Measurements from ENCODE around the gene BCL7C. TPM values are rescaled to one million over a fixed set of nuclear protein-coding genes. Genes with fewer than 3 reads are reported as not detected.
A peak's percentile ranks its signal among the peaks of the same experiment; 100 is the strongest.

The BCL7C gene
- total and polyA plus RNA-seq, 2 of the 13 experiments (the other 11 are each of a cell fraction or from before 2014, with no cell fraction given): 17.7 to 33.8 TPM

DNA sequence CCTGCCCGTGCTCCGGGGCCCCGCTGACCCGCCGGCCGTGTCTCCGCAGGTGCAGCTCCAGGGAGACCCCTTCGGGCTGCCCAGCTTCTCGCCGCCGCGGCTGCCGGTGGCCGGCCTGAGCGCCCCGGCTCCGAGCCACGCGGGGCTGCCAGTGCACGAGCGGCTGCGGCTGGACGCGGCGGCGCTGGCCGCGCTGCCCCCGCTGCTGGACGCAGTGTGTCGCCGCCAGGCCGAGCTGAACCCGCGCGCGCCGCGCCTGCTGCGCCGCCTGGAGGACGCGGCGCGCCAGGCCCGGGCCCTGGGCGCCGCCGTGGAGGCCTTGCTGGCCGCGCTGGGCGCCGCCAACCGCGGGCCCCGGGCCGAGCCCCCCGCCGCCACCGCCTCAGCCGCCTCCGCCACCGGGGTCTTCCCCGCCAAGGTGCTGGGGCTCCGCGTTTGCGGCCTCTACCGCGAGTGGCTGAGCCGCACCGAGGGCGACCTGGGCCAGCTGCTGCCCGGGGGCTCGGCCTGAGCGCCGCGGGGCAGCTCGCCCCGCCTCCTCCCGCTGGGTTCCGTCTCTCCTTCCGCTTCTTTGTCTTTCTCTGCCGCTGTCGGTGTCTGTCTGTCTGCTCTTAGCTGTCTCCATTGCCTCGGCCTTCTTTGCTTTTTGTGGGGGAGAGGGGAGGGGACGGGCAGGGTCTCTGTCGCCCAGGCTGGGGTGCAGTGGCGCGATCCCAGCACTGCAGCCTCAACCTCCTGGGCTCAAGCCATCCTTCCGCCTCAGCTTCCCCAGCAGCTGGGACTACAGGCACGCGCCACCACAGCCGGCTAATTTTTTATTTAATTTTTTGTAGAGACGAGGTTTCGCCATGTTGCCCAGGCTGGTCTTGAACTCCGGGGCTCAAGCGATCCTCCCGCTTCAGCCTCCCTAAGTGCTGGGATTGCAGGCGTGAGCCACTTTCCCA is 8.4 kb upstream of the BCL7C start:
- in situ Hi-C loops (cut with HindIII; ENCODE audit: extremely low pct_ligation_motif_present, low pct_unique_long_range_greater_than_20kb) (no loop called here), intact Hi-C loops (cut with micrococcal nuclease; ENCODE audit: unreplicated experiment) (loop anchor here (2.0 kb wide), 1 partner anchor 58 kb away; no protein-coding TSS in a partner anchor)
- CTCF ChIA-PET (ENCODE audit: low intra/inter-chr PET ratio, low total read pairs): interaction anchor here (0.6 to 2.1 kb wide), 3 partner anchors 20 to 95 kb away, joined by 3 to 25 read pairs (median 3); no protein-coding TSS in a partner anchor
- Histone ChIP-seq H3K79me2 (ENCODE audit: insufficient read depth, low read length) (no peaks in the 10 kb centered on the region), H3K36me3 (replicated peaks in 1 of 2; ENCODE audit: control insufficient read depth in 1 of 2, insufficient read depth in 2 of 2, low read length in 2 of 2) (no peaks in the 10 kb centered on the region), H4K20me1 (ENCODE audit: insufficient read depth, low read length) (no peaks in the 10 kb centered on the region), H3K27ac (ENCODE audit: extremely low read length, insufficient read depth, low read length) (peak overlapping the region; percentile 65), H2AFZ (ENCODE audit: low read length) (no peak overlapping the region), H3K9me3 (ENCODE audit: low read length) (no peaks in the 10 kb centered on the region), H3K27me3 (ENCODE audit: control insufficient read depth in 1 of 2, insufficient read depth in 2 of 2, low read length in 2 of 2) (no peaks in the 10 kb centered on the region), H3K4me2 (ENCODE audit: low read depth, low read length) (peak overlapping the region; percentile 81), H3K4me1 (ENCODE audit: insufficient read depth, low read length) (peaks cover 75% of the 10 kb centered on the region), H3K4me3 (replicated peaks in 1 of 3; ENCODE audit: insufficient read depth in 1 of 3, low read depth in 2 of 3, low read length in 3 of 3) (peak overlapping the region; percentile 58 to 77 (median 60)), H3K9ac (ENCODE audit: insufficient read depth, low read depth, low read length) (peak overlapping the region; percentile 77)
- POLR2A ChIA-PET: interaction anchor here (0.6 to 3.6 kb wide), 21 partner anchors 9 to 277 kb away, joined by 3 to 29 read pairs (median 4); partner anchors contain the start of genes BCL7C, FBXL19, FUS and KAT8
- peak; percentile 87 for ATAC-seq
- 71% methylated on average over 24 of the region's 99 CpGs for WGBS (ENCODE audit: low lambda C conversion rate)
- TSS peak; percentile 79 for BruUV-seq (replicated peaks)
- peak; percentile 33 for DNase-seq (ENCODE audit: low spot score)
- FAIRE-seq: no peak
- TF ChIP-seq MEIS1 (CRISPR knock-in tag; IDR thresholded peaks at IDR 0.05; ENCODE audit: borderline replicate concordance) (no peak), TBL1XR1 (IDR thresholded peaks at IDR 0.05; ENCODE audit: borderline replicate concordance, low read length, partially characterized antibody) (no peak), ZNF317 (CRISPR knock-in tag; IDR thresholded peaks at IDR 0.05) (no peak), ZNF235 (CRISPR knock-in tag; IDR thresholded peaks at IDR 0.05; ENCODE audit: borderline replicate concordance) (no peak), FOXC1 (CRISPR knock-in tag; IDR thresholded peaks at IDR 0.05; ENCODE audit: borderline replicate concordance) (0 out of 2 replicates have a peak, but pooled peaks have one; percentile 44), ZNF446 (CRISPR knock-in tag; IDR thresholded peaks at IDR 0.05) (no peak), ATRX (CRISPR knock-in tag; IDR thresholded peaks at IDR 0.05; ENCODE audit: borderline replicate concordance) (no peak), SP1 (IDR thresholded peaks at IDR 0.05) (no peak), SP1 (CRISPR knock-in tag; IDR thresholded peaks at IDR 0.05) (no peak), SOX6 (IDR thresholded peaks at IDR 0.05) (no peak), SOX6 (CRISPR knock-in tag; IDR thresholded peaks at IDR 0.05) (no peak), MAF1 (CRISPR knock-in tag; IDR thresholded peaks at IDR 0.05; ENCODE audit: borderline replicate concordance) (no peak), RFX1 (IDR thresholded peaks at IDR 0.05) (no peak), ELF1 (CRISPR knock-in tag; IDR thresholded peaks at IDR 0.05) (0 out of 2 replicates have a peak, but pooled peaks have one; percentile 30), SUZ12 (IDR thresholded peaks at IDR 0.05; ENCODE audit: low read depth, low read length) (no peak)
- TF ChIP-seq, protein P1, sequence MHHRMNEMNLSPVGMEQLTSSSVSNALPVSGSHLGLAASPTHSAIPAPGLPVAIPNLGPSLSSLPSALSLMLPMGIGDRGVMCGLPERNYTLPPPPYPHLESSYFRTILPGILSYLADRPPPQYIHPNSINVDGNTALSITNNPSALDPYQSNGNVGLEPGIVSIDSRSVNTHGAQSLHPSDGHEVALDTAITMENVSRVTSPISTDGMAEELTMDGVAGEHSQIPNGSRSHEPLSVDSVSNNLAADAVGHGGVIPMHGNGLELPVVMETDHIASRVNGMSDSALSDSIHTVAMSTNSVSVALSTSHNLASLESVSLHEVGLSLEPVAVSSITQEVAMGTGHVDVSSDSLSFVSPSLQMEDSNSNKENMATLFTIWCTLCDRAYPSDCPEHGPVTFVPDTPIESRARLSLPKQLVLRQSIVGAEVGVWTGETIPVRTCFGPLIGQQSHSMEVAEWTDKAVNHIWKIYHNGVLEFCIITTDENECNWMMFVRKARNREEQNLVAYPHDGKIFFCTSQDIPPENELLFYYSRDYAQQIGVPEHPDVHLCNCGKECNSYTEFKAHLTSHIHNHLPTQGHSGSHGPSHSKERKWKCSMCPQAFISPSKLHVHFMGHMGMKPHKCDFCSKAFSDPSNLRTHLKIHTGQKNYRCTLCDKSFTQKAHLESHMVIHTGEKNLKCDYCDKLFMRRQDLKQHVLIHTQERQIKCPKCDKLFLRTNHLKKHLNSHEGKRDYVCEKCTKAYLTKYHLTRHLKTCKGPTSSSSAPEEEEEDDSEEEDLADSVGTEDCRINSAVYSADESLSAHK (CRISPR knock-in tag; IDR thresholded peaks at IDR 0.05; ENCODE audit: borderline replicate concordance): no peak
- TF ChIP-seq, protein P2, sequence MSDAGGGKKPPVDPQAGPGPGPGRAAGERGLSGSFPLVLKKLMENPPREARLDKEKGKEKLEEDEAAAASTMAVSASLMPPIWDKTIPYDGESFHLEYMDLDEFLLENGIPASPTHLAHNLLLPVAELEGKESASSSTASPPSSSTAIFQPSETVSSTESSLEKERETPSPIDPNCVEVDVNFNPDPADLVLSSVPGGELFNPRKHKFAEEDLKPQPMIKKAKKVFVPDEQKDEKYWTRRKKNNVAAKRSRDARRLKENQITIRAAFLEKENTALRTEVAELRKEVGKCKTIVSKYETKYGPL (CRISPR knock-in tag; IDR thresholded peaks at IDR 0.05): no peak
- TF ChIP-seq, protein P3, sequence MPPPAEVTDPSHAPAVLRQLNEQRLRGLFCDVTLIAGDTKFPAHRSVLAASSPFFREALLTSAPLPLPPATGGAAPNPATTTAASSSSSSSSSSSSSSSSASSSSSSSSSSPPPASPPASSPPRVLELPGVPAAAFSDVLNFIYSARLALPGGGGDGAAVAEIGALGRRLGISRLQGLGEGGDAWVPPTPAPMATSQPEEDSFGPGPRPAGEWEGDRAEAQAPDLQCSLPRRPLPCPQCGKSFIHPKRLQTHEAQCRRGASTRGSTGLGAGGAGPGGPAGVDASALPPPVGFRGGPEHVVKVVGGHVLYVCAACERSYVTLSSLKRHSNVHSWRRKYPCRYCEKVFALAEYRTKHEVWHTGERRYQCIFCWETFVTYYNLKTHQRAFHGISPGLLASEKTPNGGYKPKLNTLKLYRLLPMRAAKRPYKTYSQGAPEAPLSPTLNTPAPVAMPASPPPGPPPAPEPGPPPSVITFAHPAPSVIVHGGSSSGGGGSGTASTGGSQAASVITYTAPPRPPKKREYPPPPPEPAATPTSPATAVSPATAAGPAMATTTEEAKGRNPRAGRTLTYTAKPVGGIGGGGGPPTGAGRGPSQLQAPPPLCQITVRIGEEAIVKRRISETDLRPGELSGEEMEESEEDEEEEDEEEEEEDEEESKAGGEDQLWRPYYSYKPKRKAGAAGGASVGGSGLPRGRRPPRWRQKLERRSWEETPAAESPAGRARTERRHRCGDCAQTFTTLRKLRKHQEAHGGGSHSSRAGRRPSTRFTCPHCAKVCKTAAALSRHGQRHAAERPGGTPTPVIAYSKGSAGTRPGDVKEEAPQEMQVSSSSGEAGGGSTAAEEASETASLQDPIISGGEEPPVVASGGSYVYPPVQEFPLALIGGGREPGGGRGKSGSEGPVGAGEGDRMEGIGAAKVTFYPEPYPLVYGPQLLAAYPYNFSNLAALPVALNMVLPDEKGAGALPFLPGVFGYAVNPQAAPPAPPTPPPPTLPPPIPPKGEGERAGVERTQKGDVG (CRISPR knock-in tag; IDR thresholded peaks at IDR 0.05; ENCODE audit: borderline replicate concordance): peak; percentile 24; the same call in 1 of the 2 replicates

Measured in HepG2 (cell line).